MCF 10A (cell line): ENCODE data around the gene SLC2A14. TPM values are rescaled to one million over a fixed set of nuclear protein-coding genes. Genes with fewer than 3 reads are reported as not detected.
"Not testable (repeated sequence)": the region's sequence is repeated elsewhere in the genome, so short reads cannot be mapped to it uniquely, and the experiment has no call there.

Experiments used
- BruUV-seq: library from RNA; stranded (reverse); fragments of 400-500 nt; replicated peaks from 2 replicates; lab custom pipeline; 2021; lab: Mats Ljungman, UMichigan
- CTCF ChIA-PET: fragments of 300-600 bp; sonication (Branson Sonifier 250); formaldehyde crosslinking; extraction: SDS; loops from one replicate; lab custom pipeline; 2021; ENCODE audit warnings: antibody characterized with exemption, inconsistent platforms; lab: Yijun Ruan, JAX
- POLR2A ChIA-PET: fragments of 300-600, 350-650 bp; sonication (Branson Sonifier 250); formaldehyde crosslinking; extraction: SDS; loops from one replicate; lab custom pipeline; 2020; ENCODE audit warnings: antibody characterized with exemption, inconsistent platforms; lab: Yijun Ruan, JAX
- DNase-seq: peaks from one replicate; pipeline ENCODE4 v3.0.0-alpha.2; 2018; ENCODE audit not compliant: unreplicated experiment
- H3K27ac Mint-ChIP-seq: one replicate; pipeline ENCODE4 v1.8.0; 2022; ENCODE audit warnings: mild to moderate bottlenecking, low read depth, mixed read lengths; ENCODE audit not compliant: unreplicated experiment
- H3K27me3 Mint-ChIP-seq: one replicate; pipeline ENCODE4 v1.8.0; 2022; ENCODE audit warnings: mixed read lengths; ENCODE audit not compliant: insufficient read depth, unreplicated experiment
- H3K36me3 Mint-ChIP-seq: one replicate; pipeline ENCODE4 v1.8.0; 2022; ENCODE audit warnings: mild to moderate bottlenecking, moderate library complexity, mixed read lengths; ENCODE audit not compliant: insufficient read depth, unreplicated experiment
- H3K4me1 Mint-ChIP-seq: one replicate; pipeline ENCODE4 v1.8.0; 2022; ENCODE audit warnings: mixed read lengths; ENCODE audit not compliant: insufficient read depth, unreplicated experiment
- H3K4me3 Mint-ChIP-seq: one replicate; pipeline ENCODE4 v1.8.0; 2022; ENCODE audit warnings: mild to moderate bottlenecking, moderate library complexity, mixed read lengths; ENCODE audit not compliant: unreplicated experiment
- H3K9me3 Mint-ChIP-seq: one replicate; pipeline ENCODE4 v1.8.0; 2022; ENCODE audit warnings: mixed read lengths; ENCODE audit not compliant: unreplicated experiment
- CTCF ChIP-seq: fragments of 200-600 bp; IDR thresholded peaks from one replicate; pipeline ENCODE4 v1.8.0; 2022; ENCODE audit warnings: antibody characterized with exemption, mild to moderate bottlenecking; ENCODE audit not compliant: unreplicated experiment
- intact Hi-C: fragments of 100-400 bp; cut with micrococcal nuclease; formaldehyde crosslinking; loops from 2 replicates; pipeline ENCODE4 v1.14.1; 2022
- total RNA-seq: library from RNA; stranded (reverse); gene quantifications from 2 replicates; pipeline ENCODE4 v1.2.3, GENCODE V29; 2022

The SLC2A14 gene
- total RNA-seq, 1 experiment from 2014 or later = not detected

GRCh38 chr12:7806863-7807487 lies 65.7 kb downstream of the SLC2A14 start:
- intact Hi-C loops = loop anchor here (1.0 to 5.0 kb wide), 5 partner anchors 91 to 590 kb away; no protein-coding TSS in a partner anchor
- H3K27ac Mint-ChIP-seq = no peak overlapping the region
- POLR2A ChIA-PET = no interaction called here
- CTCF ChIA-PET = interaction anchor here (0.7 to 7.0 kb wide), 25 partner anchors 7 to 645 kb away, joined by 3 to 86 read pairs (median 4); no protein-coding TSS in a partner anchor
- H3K9me3 Mint-ChIP-seq = no peaks in the 10 kb centered on the region
- peak; percentile 74 for DNase-seq
- H3K36me3 Mint-ChIP-seq = no peaks in the 10 kb centered on the region
- BruUV-seq = no TSS peak
- TF ChIP-seq CTCF = peak; percentile 92
- no peak overlapping the region for H3K4me3 Mint-ChIP-seq
- no peaks in the 10 kb centered on the region for H3K4me1 Mint-ChIP-seq
- no peaks in the 10 kb centered on the region for H3K27me3 Mint-ChIP-seq

- POLR2A ChIA-PET, BruUV-seq: not testable (repeated sequence)
- CTCF ChIA-PET = interaction anchor here (0.6 to 7.0 kb wide), 24 partner anchors 8 to 644 kb away, joined by 3 to 86 read pairs (median 4); no protein-coding TSS in a partner anchor
Observed at GRCh38 chr12:7806319-7806718, 66.4 kb downstream of the SLC2A14 start.

GRCh38 chr12:7801460-7801859 lies 71.3 kb downstream of the SLC2A14 start:
- no peak overlapping the region for H3K4me3 Mint-ChIP-seq
- POLR2A ChIA-PET = no interaction called here

More at GRCh38 chr12:7806319-7806718, 66.4 kb downstream of the SLC2A14 start:
- intact Hi-C loops = loop anchor here (5.0 kb wide), 2 partner anchors 219 to 589 kb away; no protein-coding TSS in a partner anchor
- H3K4me1 Mint-ChIP-seq, H3K27ac Mint-ChIP-seq, H3K4me3 Mint-ChIP-seq, DNase-seq, H3K36me3 Mint-ChIP-seq, H3K9me3 Mint-ChIP-seq, H3K27me3 Mint-ChIP-seq: not testable (repeated sequence)

GRCh38 chr12:7798750-7799308 lies 73.9 kb downstream of the SLC2A14 start:
- BruUV-seq, H3K27ac Mint-ChIP-seq, H3K36me3 Mint-ChIP-seq, intact Hi-C loops, H3K4me3 Mint-ChIP-seq, H3K27me3 Mint-ChIP-seq, POLR2A ChIA-PET, DNase-seq, H3K9me3 Mint-ChIP-seq, H3K4me1 Mint-ChIP-seq: not testable (repeated sequence)
- CTCF ChIA-PET = interaction anchor here (0.7 to 1.1 kb wide), 3 partner anchors 11 to 30 kb away, joined by 4 read pairs; no protein-coding TSS in a partner anchor

More at GRCh38 chr12:7801460-7801859, 71.3 kb downstream of the SLC2A14 start:
- BruUV-seq = no TSS peak
- no peaks in the 10 kb centered on the region for H3K9me3 Mint-ChIP-seq
- TF ChIP-seq CTCF = no peak
- intact Hi-C loops = no loop called here
- no peaks in the 10 kb centered on the region for H3K36me3 Mint-ChIP-seq
- CTCF ChIA-PET = interaction anchor here (0.9 to 2.0 kb wide), 5 partner anchors 9 to 159 kb away, joined by 4 to 9 read pairs (median 5); no protein-coding TSS in a partner anchor
- H3K4me1 Mint-ChIP-seq = no peaks in the 10 kb centered on the region
- H3K27ac Mint-ChIP-seq = no peak overlapping the region
- no peaks in the 10 kb centered on the region for H3K27me3 Mint-ChIP-seq
- DNase-seq = no peak
